HEK293T (cell line): ENCODE data around the gene LMX1B.

Experiments used
- ARNT ChIP-seq: fragments of 450-650 bp; IDR thresholded peaks from 2 replicates; pipeline ENCODE4 v1.6.1; 2017; ENCODE audit warnings: mild to moderate bottlenecking
- BHLHE40 ChIP-seq: fragments of 450-650 bp; IDR thresholded peaks from 2 replicates; pipeline ENCODE4 v1.6.1; 2016; ENCODE audit warnings: mild to moderate bottlenecking, moderate library complexity, borderline replicate concordance
- CTBP1 ChIP-seq: fragments of 450-650 bp; IDR thresholded peaks from 2 replicates; pipeline ENCODE4 v1.6.1; 2016; ENCODE audit warnings: borderline replicate concordance
- ELF4 ChIP-seq: fragments of 450-650 bp; IDR thresholded peaks from 2 replicates; pipeline ENCODE4 v1.6.1; 2017; ENCODE audit warnings: antibody characterized with exemption
- FOXA1 ChIP-seq: fragments of 450-650 bp; IDR thresholded peaks from 2 replicates; pipeline ENCODE4 v1.6.1; 2016; ENCODE audit warnings: mild to moderate bottlenecking
- FOXK2 ChIP-seq: fragments of 450-650 bp; IDR thresholded peaks from 2 replicates; pipeline ENCODE4 v1.6.1; 2016; ENCODE audit warnings: mild to moderate bottlenecking
- FOXM1 ChIP-seq: fragments of 450-650 bp; IDR thresholded peaks from 2 replicates; pipeline ENCODE4 v1.6.1; 2017; ENCODE audit warnings: mild to moderate bottlenecking, borderline replicate concordance
- LEF1 ChIP-seq: fragments of 450-650 bp; IDR thresholded peaks from 2 replicates; pipeline ENCODE4 v1.6.1; 2017; ENCODE audit warnings: mild to moderate bottlenecking, borderline replicate concordance
- NFRKB ChIP-seq: fragments of 450-650 bp; IDR thresholded peaks from 2 replicates; pipeline ENCODE4 v1.6.1; 2016; ENCODE audit warnings: mild to moderate bottlenecking, moderate library complexity
- SUZ12 ChIP-seq: fragments of 450-650 bp; IDR thresholded peaks from 2 replicates; pipeline ENCODE4 v1.6.1; 2016; ENCODE audit warnings: mild to moderate bottlenecking
- TARDBP ChIP-seq: fragments of 450-650 bp; IDR thresholded peaks from 2 replicates; pipeline ENCODE4 v1.6.1; 2016
- ZNF384 ChIP-seq: fragments of 450-650 bp; IDR thresholded peaks from 2 replicates; pipeline ENCODE4 v1.6.1; 2016
- TF ChIP-seq, protein P1 (sequence below): fragments of 450-650 bp; IDR thresholded peaks from 2 replicates; pipeline ENCODE4 v1.6.1; 2016

GRCh38 chr9:126707083-126707482 lies 93.4 kb downstream of the LMX1B start:
- no peak for TF ChIP-seq ELF4
- no peak for TF ChIP-seq BHLHE40
- no peak for TF ChIP-seq FOXM1
- no peak for TF ChIP-seq ARNT
- no peak for TF ChIP-seq ZNF384
- no peak for TF ChIP-seq TARDBP
- TF ChIP-seq FOXK2 = no peak
- no peak for TF ChIP-seq CTBP1
- no peak for TF ChIP-seq NFRKB
- no peak for TF ChIP-seq LEF1
- no peak for TF ChIP-seq FOXA1
- TF ChIP-seq, protein P1, sequence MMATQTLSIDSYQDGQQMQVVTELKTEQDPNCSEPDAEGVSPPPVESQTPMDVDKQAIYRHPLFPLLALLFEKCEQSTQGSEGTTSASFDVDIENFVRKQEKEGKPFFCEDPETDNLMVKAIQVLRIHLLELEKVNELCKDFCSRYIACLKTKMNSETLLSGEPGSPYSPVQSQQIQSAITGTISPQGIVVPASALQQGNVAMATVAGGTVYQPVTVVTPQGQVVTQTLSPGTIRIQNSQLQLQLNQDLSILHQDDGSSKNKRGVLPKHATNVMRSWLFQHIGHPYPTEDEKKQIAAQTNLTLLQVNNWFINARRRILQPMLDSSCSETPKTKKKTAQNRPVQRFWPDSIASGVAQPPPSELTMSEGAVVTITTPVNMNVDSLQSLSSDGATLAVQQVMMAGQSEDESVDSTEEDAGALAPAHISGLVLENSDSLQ = no peak
- TF ChIP-seq SUZ12 = no peak
